B cell (primary cell): ENCODE data around the gene ENO4. TPM values are rescaled to one million over a fixed set of nuclear protein-coding genes. Genes with fewer than 3 reads are reported as not detected.

Source experiments
- ATAC-seq: fragments of 200-7000 bp; cut with Tn5 transposase; one replicate; pipeline ENCODE4 v1.10.0; 2021; ENCODE audit warnings: low read depth, mild to moderate bottlenecking, moderate number of reproducible peaks, moderate library complexity
- CTCF ChIA-PET: fragments of 350-600 bp; sonication (Branson Sonifier 250); formaldehyde crosslinking; loops from one replicate; lab custom pipeline; 2021; ENCODE audit warnings: antibody characterized with exemption, inconsistent platforms; lab: Charles Lee
- POLR2A ChIA-PET: fragments of 350-600 bp; sonication (Branson Sonifier 250); formaldehyde crosslinking; loops from one replicate; lab custom pipeline; 2021; ENCODE audit warnings: antibody characterized with exemption; lab: Charles Lee
- DNase-seq: peaks from one replicate; pipeline ENCODE4 v3.0.0; 2013
- H2AFZ ChIP-seq: 2 replicates; pipeline ENCODE4 v1.6.1; 2012; ENCODE audit warnings: mild to moderate bottlenecking, low read depth, low read length; ENCODE audit not compliant: insufficient read depth, poor library complexity, severe bottlenecking
- H3K27ac ChIP-seq, 2 donors: 1 replicate in 1 of 2; 2 replicates in 1 of 2; pipeline ENCODE4 v1.5.1; 2012 to 2013; ENCODE audit warnings: low read length in 2 of 2, mild to moderate bottlenecking in 2 of 2, moderate library complexity in 1 of 2
- H3K27me3 ChIP-seq, 4 experiments: fragments of 200-600 bp in 1 of 4; sonication (generic) in 1 of 4; replicated peaks in 1 of 4; 1 replicate in 2 of 4; 2 replicates in 2 of 4; pipeline versions ENCODE4 v1.6.1 to v1.7.0; 2013 to 2016; ENCODE audit warnings: low read length in 3 of 4, mild to moderate bottlenecking in 2 of 4, mixed read lengths in 1 of 4, moderate library complexity in 1 of 4; ENCODE audit not compliant: insufficient read depth in 4 of 4, control insufficient read depth in 3 of 4; ENCODE audit errors: control extremely low read depth in 1 of 4
- H3K36me3 ChIP-seq, 2 experiments: replicated peaks in 1 of 2; 1 replicate in 1 of 2; 2 replicates in 1 of 2; pipeline versions ENCODE4 v1.6.1 to v1.7.1; 2013; ENCODE audit warnings: low read length in 1 of 2; ENCODE audit not compliant: insufficient read depth in 2 of 2, control insufficient read depth in 1 of 2; ENCODE audit errors: control extremely low read depth in 1 of 2, extremely low read depth in 1 of 2
- H3K4me1 ChIP-seq, 2 donors: fragments of 200-600 bp in 1 of 2; sonication (generic) in 1 of 2; 1 replicate in 1 of 2; 2 replicates in 1 of 2; pipeline versions ENCODE4 v1.5.1 to v1.6.1; 2013 to 2017; ENCODE audit warnings: low read length in 2 of 2; ENCODE audit not compliant: control insufficient read depth in 2 of 2, insufficient read depth in 2 of 2
- H3K4me2 ChIP-seq: replicated peaks from 2 replicates; pipeline ENCODE3; 2012; ENCODE audit warnings: mild to moderate bottlenecking, low read depth, low read length; ENCODE audit not compliant: poor library complexity, severe bottlenecking
- H3K4me3 ChIP-seq, 5 experiments: fragments of 200-600 bp in 1 of 5; sonication (generic) in 1 of 5; 1 replicate in 3 of 5; 2 replicates in 2 of 5; pipeline versions ENCODE4 v1.5.1 to v1.7.0; 2011 to 2016; ENCODE audit warnings: low read length in 4 of 5, mild to moderate bottlenecking in 4 of 5, low read depth in 2 of 5, control low read depth in 1 of 5, moderate library complexity in 1 of 5; ENCODE audit not compliant: insufficient read depth in 1 of 5; ENCODE audit errors: control extremely low read depth in 1 of 5, extremely low read depth in 1 of 5
- H3K79me2 ChIP-seq: fragments of 200-600 bp; sonication (generic); one replicate; pipeline ENCODE4 v1.6.0; 2016; ENCODE audit warnings: low read length; ENCODE audit not compliant: control insufficient read depth, insufficient read depth
- H3K9ac ChIP-seq: fragments of 200-600 bp; sonication (generic); 2 replicates; pipeline ENCODE4 v1.6.1; 2017; ENCODE audit warnings: mild to moderate bottlenecking, low read length, moderate library complexity
- H3K9me3 ChIP-seq, 3 donors: one replicate each; pipeline versions ENCODE4 v1.6.1 to v1.7.1; 2013; ENCODE audit warnings: low read length in 2 of 3; ENCODE audit not compliant: control insufficient read depth in 2 of 3, insufficient read depth in 1 of 3; ENCODE audit errors: control extremely low read depth in 1 of 3
- H4K20me1 ChIP-seq: 2 replicates; pipeline ENCODE4 v1.6.0; 2012; ENCODE audit warnings: mild to moderate bottlenecking, low read length; ENCODE audit not compliant: insufficient read depth, control insufficient read depth, poor library complexity, severe bottlenecking
- H3K27ac Mint-ChIP-seq: one replicate; pipeline ENCODE4 v1.8.0; 2021; ENCODE audit warnings: mixed read lengths
- H3K27me3 Mint-ChIP-seq: one replicate; pipeline ENCODE4 v1.8.0; 2021; ENCODE audit warnings: mixed read lengths
- H3K4me1 Mint-ChIP-seq: one replicate; pipeline ENCODE4 v1.8.0; 2021; ENCODE audit warnings: mixed read lengths
- H3K4me3 Mint-ChIP-seq: one replicate; pipeline ENCODE4 v1.8.0; 2021; ENCODE audit warnings: mixed read lengths
- H3K9me3 Mint-ChIP-seq: one replicate; pipeline ENCODE4 v1.8.0; 2022; ENCODE audit warnings: mixed read lengths; ENCODE audit not compliant: insufficient read depth
- EZH2 ChIP-seq: IDR thresholded peaks from 2 replicates; pipeline ENCODE4 v1.6.1; 2012; ENCODE audit warnings: borderline replicate concordance, low read depth, mild to moderate bottlenecking, moderate library complexity, low read length; ENCODE audit not compliant: insufficient read depth, poor library complexity, severe bottlenecking
- WGBS: methylation state at CpG from one replicate; pipeline ENCODE4 v1.1.5; 2013; ENCODE audit warnings: missing lambda C conversion rate; ENCODE audit not compliant: insufficient coverage; 5-methylcytosine and 5-hydroxymethylcytosine counted together
- intact Hi-C: fragments of 100-400 bp; cut with micrococcal nuclease; formaldehyde crosslinking; loops from one replicate; pipeline ENCODE4 v1.10.0; 2022
- polyA plus RNA-seq: library from polyadenylated mRNA; depleted of rRNA; stranded (reverse); fragments of >200 nt; gene quantifications from 2 replicates; pipeline ENCODE4 v1.2.3, GENCODE V29; 2012
- total RNA-seq, 2 donors: library from RNA; stranded (reverse); fragments of 120-200 nt in 1 of 2; gene quantifications; 1 replicate in 1 of 2; 2 replicates in 1 of 2; pipeline versions ENCODE4 v1.2.3 to v1.2.4, GENCODE V29; 2013 to 2022
- TF ChIP-seq, protein P1 (sequence below): fragments of 200-600 bp; IDR thresholded peaks from one replicate; pipeline ENCODE4 v1.8.0; 2022; ENCODE audit warnings: antibody characterized with exemption, mild to moderate bottlenecking

The ENO4 gene
- total and polyA plus RNA-seq, 2 donors (not counting 1 experiment from before 2014, with no cell fraction given), result 0.07 to 0.37 TPM

GRCh38 chr10:116893686-116894037 is 44.4 kb downstream of the ENO4 start:
- Mint-ChIP-seq H3K9me3 (no peaks in the 10 kb centered on the region), H3K4me1 (no peaks in the 10 kb centered on the region), H3K4me3 (no peak overlapping the region), H3K27ac (no peak overlapping the region), H3K27me3 (peaks cover 26% of the 10 kb centered on the region)
- no peak overlapping the region for H3K9ac ChIP-seq
- H3K9me3 ChIP-seq, result no peaks in the 10 kb centered on the region
- H3K79me2 ChIP-seq, result no peaks in the 10 kb centered on the region
- CTCF ChIA-PET, result interaction anchor here (1.0 kb wide), 1 partner anchor 274 kb away, joined by 3 read pairs; no protein-coding TSS in a partner anchor
- TF ChIP-seq EZH2, result no peak
- TF ChIP-seq, protein P1, sequence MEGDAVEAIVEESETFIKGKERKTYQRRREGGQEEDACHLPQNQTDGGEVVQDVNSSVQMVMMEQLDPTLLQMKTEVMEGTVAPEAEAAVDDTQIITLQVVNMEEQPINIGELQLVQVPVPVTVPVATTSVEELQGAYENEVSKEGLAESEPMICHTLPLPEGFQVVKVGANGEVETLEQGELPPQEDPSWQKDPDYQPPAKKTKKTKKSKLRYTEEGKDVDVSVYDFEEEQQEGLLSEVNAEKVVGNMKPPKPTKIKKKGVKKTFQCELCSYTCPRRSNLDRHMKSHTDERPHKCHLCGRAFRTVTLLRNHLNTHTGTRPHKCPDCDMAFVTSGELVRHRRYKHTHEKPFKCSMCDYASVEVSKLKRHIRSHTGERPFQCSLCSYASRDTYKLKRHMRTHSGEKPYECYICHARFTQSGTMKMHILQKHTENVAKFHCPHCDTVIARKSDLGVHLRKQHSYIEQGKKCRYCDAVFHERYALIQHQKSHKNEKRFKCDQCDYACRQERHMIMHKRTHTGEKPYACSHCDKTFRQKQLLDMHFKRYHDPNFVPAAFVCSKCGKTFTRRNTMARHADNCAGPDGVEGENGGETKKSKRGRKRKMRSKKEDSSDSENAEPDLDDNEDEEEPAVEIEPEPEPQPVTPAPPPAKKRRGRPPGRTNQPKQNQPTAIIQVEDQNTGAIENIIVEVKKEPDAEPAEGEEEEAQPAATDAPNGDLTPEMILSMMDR, result no peak
- no peak overlapping the region for H3K4me2 ChIP-seq
- ATAC-seq (no peak), DNase-seq (no peak)
- H2AFZ ChIP-seq, result no peak overlapping the region
- no peaks in the 10 kb centered on the region for H3K4me1 ChIP-seq
- intact Hi-C loops, result no loop called here
- no peaks in the 10 kb centered on the region for H4K20me1 ChIP-seq
- peaks cover 0 to 5% (median 0%) of the 10 kb centered on the region in 4 experiments for H3K27me3 ChIP-seq
- H3K36me3 ChIP-seq, result no peaks in the 10 kb centered on the region
- POLR2A ChIA-PET, result no interaction called here
- no peak overlapping the region for H3K27ac ChIP-seq
- H3K4me3 ChIP-seq, result no peak overlapping the region

DNA sequence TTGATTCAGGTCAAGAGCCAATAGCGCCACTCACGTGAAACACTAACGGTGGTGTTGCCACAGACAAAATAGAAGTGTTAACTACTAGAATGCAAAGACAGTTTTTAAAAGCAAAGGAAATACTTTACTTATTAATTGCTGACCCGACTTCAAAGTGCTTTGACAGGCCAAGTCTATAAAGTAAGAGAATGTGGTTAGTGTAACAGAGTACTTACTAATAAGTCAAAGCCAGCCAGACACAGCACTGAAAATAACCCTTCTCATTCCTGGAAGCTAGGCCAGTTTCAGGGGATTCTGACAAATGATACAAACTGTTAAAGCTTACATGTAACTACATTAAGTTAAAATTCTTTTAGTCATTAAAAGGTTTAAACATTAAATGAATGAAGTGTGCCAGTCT is 50.3 kb downstream of the ENO4 start:
- intact Hi-C loops, result no loop called here
- ChIA-PET POLR2A (no interaction called here), CTCF (no interaction called here)
- Histone ChIP-seq H2AFZ (no peak overlapping the region), H3K27me3 (no peaks in the 10 kb centered on the region), H3K4me3 (no peak overlapping the region), H3K79me2 (no peaks in the 10 kb centered on the region), H3K27ac (no peak overlapping the region), H3K4me1 (no peaks in the 10 kb centered on the region), H3K9ac (no peak overlapping the region), H4K20me1 (no peaks in the 10 kb centered on the region), H3K9me3 (no peaks in the 10 kb centered on the region), H3K36me3 (no peaks in the 10 kb centered on the region), H3K4me2 (no peak overlapping the region)
- H3K4me3 Mint-ChIP-seq, result no peak overlapping the region
- no peak for ATAC-seq
- WGBS, result no CpG with 5 or more reads among the region's 4 CpGs
- TF ChIP-seq, protein P1, result no peak
- TF ChIP-seq EZH2, result no peak
- H3K27ac Mint-ChIP-seq, result no peak overlapping the region
- H3K27me3 Mint-ChIP-seq, result no peaks in the 10 kb centered on the region
- DNase-seq, result no peak
- H3K9me3 Mint-ChIP-seq, result no peaks in the 10 kb centered on the region
- H3K4me1 Mint-ChIP-seq, result no peaks in the 10 kb centered on the region
